Thyroid gland (tissue), 4 donors: ENCODE results near the gene MGAT1.
"Not testable (repeated sequence)": the region's sequence is repeated elsewhere in the genome, so short reads cannot be mapped to it uniquely, and the experiment has no call there.

ENCODE experiments used
- POLR2A ChIP-seq, 2 donors: fragments of 450-650 bp; IDR thresholded peaks; one replicate each; pipeline ENCODE4 v1.6.1; 2017; ENCODE audit warnings: antibody characterized with exemption in 2 of 2, mild to moderate bottlenecking in 2 of 2, moderate library complexity in 1 of 2
- TF ChIP-seq, protein P1 (sequence below), 6 experiments: fragments of 200-600 bp in 3 of 6; fragments of 450-650 bp in 3 of 6; sonication (generic) in 3 of 6; IDR thresholded peaks; one replicate each; pipeline ENCODE4 v1.5.1; 2016 to 2019; ENCODE audit warnings: antibody characterized with exemption in 6 of 6, mild to moderate bottlenecking in 2 of 6, inconsistent platforms in 1 of 6, moderate library complexity in 1 of 6

DNA sequence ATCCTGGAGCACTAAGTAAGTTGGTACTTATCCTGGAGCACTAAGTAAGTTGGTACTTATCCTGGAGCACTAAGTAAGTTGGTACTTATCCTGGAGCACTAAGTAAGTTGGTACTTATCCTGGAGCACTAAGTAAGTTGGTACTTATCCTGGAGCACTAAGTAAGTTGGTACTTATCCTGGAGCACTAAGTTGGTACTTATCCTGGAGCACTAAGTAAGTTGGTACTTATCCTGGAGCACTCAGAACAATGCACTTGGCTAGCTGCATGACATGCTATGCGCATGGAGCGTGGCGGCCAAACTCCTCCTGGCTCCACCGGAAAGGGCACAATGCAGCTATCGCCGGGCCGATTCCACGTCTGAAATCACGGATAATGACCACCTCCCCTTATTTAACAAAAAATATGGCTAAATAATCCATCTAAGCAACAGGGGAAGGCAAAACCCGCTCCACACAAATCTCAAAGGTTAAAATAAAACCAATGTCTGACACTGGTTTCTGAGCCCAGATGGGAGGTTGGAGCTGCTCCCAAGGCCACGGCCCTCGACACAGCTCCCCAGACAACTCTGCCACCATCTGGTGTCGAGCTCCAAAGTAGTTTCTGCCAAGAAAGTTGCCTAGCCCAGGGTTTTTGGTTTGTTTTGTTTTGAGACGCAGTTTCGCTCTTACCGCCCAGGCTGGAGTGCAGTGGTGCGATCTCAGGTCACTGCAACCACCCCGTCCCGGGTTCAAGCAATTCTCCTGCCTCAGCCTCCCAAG lies 13.8 kb downstream of the MGAT1 start:
- TF ChIP-seq, protein P1, sequence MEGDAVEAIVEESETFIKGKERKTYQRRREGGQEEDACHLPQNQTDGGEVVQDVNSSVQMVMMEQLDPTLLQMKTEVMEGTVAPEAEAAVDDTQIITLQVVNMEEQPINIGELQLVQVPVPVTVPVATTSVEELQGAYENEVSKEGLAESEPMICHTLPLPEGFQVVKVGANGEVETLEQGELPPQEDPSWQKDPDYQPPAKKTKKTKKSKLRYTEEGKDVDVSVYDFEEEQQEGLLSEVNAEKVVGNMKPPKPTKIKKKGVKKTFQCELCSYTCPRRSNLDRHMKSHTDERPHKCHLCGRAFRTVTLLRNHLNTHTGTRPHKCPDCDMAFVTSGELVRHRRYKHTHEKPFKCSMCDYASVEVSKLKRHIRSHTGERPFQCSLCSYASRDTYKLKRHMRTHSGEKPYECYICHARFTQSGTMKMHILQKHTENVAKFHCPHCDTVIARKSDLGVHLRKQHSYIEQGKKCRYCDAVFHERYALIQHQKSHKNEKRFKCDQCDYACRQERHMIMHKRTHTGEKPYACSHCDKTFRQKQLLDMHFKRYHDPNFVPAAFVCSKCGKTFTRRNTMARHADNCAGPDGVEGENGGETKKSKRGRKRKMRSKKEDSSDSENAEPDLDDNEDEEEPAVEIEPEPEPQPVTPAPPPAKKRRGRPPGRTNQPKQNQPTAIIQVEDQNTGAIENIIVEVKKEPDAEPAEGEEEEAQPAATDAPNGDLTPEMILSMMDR (IDR thresholded peaks at IDR 0.05), result not testable (repeated sequence)
- not testable (repeated sequence) for TF ChIP-seq POLR2A (IDR thresholded peaks at IDR 0.05)
